Activated CD4-positive, alpha-beta T cell treated with anti-CD3 and anti-CD28 coated beads for 4 hours (primary cell): ENCODE data around the gene MYCBP2.
"Not testable (repeated sequence)": the region's sequence is repeated elsewhere in the genome, so short reads cannot be mapped to it uniquely, and the experiment has no call there.

Experiments used
- DNase-seq, 2 donors: peaks; one replicate each; pipeline ENCODE4 v3.0.0-alpha.2; 2020

MYCBP2 gene

GRCh38 chr13:77022341-77022740 lies 304.6 kb downstream of the MYCBP2 start:
- DNase-seq, result no peak

GRCh38 chr13:77019756-77020155 lies 307.1 kb downstream of the MYCBP2 start:
- DNase-seq, result no peak

- DNase-seq, result no peak
Measured at GRCh38 chr13:77016888-77017623, 309.8 kb downstream of the MYCBP2 start.

- no peak for DNase-seq
Measured at GRCh38 chr13:77016251-77016812, 310.6 kb downstream of the MYCBP2 start.

GRCh38 chr13:77014906-77015685 lies 311.8 kb downstream of the MYCBP2 start:
- no peak for DNase-seq

GRCh38 chr13:77013853-77014542 lies 312.9 kb downstream of the MYCBP2 start:
- DNase-seq, result no peak

- DNase-seq, result not testable (repeated sequence)
Measured at GRCh38 chr13:77009719-77010118, 317.2 kb downstream of the MYCBP2 start.

- DNase-seq, result no peak
Measured at GRCh38 chr13:77009011-77009410, 317.9 kb downstream of the MYCBP2 start.

- DNase-seq, result not testable (repeated sequence)
Measured at GRCh38 chr13:77008337-77008736, 318.6 kb downstream of the MYCBP2 start.

GRCh38 chr13:77002590-77003190 lies 324.2 kb downstream of the MYCBP2 start:
- no peak for DNase-seq

GRCh38 chr13:77001963-77002587 lies 324.8 kb downstream of the MYCBP2 start:
- no peak for DNase-seq

GRCh38 chr13:77001540-77001939 lies 325.4 kb downstream of the MYCBP2 start:
- no peak for DNase-seq

- DNase-seq, result no peak
Measured at GRCh38 chr13:77000475-77000874, 326.4 kb downstream of the MYCBP2 start.
